GM18909 (cell line): ENCODE measurements around the gene GNAI2.
"Not testable (repeated sequence)": the region's sequence is repeated elsewhere in the genome, so short reads cannot be mapped to it uniquely, and the experiment has no call there.

ENCODE experiments used
- ATAC-seq: cut with Tn5 transposase; IDR thresholded peaks from one replicate; pipeline ENCODE4 v1.9.1; 2021; ENCODE audit warnings: mild to moderate bottlenecking; ENCODE audit not compliant: unreplicated experiment, poor library complexity

GNAI2 gene

GRCh38 chr3:50221411-50222168 is 14.4 kb upstream of the GNAI2 start:
- ATAC-seq: no peak

DNA sequence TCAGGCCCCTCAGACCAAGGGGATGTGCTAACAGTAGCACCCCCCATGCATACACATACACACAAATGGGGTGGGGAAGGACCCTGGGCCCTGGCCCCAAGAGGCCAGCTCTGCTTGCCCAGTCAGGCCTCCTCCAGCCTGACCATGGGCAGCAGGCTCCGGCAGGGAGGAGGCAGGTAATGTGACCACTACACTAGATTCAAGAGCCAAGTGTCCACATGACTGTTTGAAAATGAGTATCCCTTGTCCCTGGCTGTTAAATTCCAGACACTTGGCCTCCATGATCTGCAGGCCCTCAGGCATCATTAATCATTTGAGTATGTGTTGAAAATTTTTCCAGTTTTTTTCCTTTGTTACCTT is 13.9 kb upstream of the GNAI2 start:
- ATAC-seq: no peak

- ATAC-seq: no peak
These were observed 11.4 kb upstream of the GNAI2 start for GRCh38 chr3:50224639-50225038.

DNA sequence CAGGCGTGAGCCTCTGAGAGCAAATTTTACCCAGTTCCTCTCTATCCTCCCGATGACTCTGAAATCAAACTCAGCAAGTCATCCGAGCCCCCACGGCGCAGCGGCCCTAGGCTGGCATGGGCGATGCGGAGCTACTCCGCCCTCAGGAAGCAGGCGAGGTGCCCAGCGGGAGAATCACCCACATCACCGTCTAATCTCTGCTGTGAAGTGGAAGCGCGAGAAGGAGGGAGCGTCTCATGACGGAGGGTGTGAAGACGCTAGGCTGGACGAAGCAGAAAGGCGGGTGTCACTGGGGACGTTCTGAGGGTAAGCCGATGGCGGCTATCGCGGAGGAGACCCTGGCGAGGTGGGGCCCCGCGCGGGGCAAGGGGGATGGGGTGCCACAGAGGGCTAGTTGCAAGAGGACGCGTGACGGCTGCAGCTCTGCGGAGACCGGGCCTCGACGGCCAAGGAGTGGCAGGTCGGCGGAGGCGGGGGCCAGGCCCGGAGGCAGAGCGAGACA is 9.1 kb upstream of the GNAI2 start:
- peak; percentile 9 for ATAC-seq

DNA sequence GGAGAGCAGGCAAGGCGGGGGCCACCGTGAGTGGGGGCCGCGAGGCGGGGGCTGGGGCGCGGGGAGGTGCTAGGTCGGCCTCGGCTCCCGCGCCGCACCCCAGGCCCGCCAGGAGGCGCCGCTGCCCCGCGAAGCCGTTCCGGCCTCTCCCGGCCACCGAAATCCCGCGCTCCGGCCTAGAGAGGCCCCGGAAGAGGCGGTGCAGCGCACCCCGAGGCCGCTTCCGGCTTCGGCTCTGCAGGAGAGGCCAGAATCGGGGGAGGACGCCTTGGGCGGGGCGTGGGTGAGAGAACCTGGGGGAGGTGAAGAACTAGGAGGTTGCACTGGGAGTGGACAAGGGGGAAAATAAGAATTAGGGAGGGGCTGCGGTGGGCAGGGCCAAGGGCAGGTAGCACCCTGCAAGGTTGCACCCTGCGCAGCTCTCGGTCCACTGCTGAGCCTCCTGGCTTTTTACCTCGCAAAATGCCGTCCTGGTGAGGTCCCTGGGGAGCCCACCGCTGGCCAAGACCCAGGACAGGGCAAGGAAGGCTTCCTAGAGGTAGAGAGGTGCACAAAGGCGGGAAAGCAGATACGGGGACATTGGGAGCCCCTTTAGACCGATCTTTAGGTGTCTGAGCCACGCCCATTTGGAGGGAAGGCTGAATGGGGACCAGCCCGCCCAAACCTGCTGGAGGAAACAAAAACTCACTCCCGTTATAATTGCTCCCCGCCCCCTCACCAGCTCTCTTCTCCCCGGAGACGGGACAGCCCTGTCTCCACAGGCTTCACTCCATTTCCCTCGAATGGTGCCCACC is 8.4 kb upstream of the GNAI2 start:
- ATAC-seq: peak; percentile 78

DNA sequence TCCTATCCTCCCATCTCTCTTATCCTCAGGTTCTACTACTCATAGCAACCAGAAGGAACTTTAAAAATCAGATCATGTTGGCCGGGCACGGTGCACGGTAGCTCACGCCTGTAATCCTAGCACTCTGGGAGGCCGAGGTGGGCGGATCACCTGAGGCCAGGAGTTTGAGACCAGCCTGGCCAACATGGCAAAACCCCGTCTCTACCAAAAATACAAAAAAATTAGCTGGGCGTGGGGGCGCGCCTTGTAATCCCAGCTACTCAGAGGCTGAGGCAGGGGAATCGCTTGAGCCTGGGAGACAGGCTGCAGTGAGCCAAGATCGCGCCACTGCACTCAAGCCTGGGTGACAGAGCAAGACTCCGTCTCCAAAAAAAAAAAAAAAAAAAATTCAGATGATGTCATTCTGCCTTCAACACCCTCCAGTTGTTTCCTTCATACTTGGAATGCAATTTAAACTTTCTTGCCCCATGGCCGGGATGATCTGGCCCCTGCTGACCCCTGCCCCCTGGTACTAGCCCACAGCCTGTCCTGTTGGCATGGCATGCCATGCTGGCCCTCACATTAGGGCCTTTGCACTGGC is 7.7 kb upstream of the GNAI2 start:
- ATAC-seq: not testable (repeated sequence)

DNA sequence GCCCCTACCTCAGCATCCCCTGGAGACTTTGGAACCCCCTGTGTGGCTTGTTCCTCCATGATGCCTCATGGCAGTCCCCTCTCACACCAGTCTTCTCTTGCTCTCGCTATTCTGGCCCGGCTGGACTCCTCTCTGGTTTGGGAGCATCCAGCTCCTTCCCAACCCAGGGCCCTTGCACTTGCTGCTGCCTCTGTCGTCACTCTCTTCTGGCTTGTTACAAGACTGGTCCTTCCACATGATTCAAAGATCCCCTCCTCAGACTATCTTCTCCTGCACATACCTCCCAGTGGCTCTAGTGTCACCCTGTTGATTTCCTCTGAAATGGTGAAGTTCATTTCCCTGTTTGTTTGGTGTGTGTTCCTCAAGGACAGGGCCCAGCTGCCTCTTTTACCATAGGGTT is 6.5 kb upstream of the GNAI2 start:
- ATAC-seq: no peak

DNA sequence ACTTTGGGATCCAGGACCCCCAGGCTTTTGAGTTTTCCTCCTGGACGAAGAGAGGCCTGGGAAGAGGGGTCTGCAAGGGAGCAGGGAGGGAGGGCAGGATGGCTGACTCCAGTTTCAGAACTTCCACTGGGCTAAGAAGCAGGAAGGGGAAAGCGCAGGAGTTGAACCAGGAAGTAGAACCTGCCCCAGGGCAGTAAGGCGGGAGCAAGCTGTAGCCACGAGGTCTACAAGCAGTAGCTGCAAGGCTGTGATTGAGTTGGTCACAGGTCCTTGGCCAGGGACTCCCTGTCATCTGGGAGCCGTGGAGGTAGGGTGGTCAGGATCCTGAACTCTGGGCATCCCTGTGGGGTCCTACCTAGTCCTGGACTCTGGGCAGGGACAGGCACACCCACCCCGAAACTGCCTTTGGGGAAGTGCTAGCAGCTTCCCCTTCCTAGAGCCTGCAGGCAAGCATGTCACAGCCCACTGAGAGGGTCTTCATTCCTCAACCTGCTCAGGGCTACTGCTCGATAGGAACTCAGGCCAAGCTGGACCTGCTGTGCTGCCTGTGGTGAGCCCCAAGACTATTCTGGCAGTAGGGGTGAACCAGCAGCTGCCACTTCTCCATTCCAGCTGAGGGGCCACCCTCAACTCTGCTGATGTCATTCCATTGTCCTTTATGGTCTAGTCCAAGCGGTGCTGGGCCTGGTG is 5.8 kb upstream of the GNAI2 start:
- ATAC-seq: no peak

GRCh38 chr3:50230794-50231125 is 5.2 kb upstream of the GNAI2 start:
- no peak for ATAC-seq

DNA sequence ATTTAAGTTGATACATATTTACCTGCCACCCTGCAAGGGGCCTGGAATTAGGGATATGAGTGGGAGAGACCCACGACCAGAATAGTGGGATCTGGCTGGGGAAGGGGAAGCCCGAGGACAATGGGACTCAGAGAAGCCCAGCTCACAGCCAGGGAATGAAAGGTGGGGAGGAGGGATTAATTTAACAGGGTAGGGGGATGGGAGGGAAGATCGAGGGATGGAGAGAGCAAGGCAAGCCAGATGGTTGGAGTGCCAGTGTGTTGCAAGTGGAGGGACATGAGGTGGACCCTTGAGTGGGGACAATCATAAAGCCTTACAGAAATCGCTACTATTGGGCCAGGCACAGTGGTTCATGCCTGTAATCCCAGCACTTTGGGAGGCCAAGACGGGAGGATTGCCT is 4.4 kb upstream of the GNAI2 start:
- no peak for ATAC-seq

GRCh38 chr3:50232303-50232702 is 3.7 kb upstream of the GNAI2 start:
- no peak for ATAC-seq

GRCh38 chr3:50233176-50233575 is 2.8 kb upstream of the GNAI2 start:
- ATAC-seq: no peak

GRCh38 chr3:50236484-50237132 is 604 bp downstream of the GNAI2 start:
- ATAC-seq: no peak

DNA sequence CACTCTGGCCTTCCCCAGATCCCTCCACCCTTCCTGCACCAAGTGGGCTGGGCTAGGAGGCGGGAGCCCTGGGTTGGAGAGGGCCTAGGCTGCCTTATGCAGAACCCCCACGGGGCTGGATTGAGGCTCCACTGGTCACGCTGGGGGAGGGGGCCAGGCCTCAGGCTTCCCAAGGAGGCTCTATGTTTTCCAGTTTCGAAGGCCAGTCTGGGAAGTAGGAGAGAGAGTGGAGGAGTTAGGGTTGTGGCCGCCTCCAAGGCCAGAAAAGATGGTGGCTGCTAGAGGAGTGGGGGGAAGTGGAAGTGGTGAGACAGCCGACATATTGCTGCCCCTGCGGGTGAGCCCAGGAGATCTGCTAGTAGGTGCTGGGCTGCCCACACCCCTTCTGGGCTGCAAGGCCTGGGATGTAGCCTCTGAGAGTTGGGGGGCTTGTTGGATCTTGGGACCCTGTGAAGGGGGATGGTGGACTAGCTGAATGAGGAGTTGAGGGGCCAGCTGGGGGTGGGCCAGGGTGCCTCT is 1.2 kb downstream of the GNAI2 start:
- no peak for ATAC-seq

DNA sequence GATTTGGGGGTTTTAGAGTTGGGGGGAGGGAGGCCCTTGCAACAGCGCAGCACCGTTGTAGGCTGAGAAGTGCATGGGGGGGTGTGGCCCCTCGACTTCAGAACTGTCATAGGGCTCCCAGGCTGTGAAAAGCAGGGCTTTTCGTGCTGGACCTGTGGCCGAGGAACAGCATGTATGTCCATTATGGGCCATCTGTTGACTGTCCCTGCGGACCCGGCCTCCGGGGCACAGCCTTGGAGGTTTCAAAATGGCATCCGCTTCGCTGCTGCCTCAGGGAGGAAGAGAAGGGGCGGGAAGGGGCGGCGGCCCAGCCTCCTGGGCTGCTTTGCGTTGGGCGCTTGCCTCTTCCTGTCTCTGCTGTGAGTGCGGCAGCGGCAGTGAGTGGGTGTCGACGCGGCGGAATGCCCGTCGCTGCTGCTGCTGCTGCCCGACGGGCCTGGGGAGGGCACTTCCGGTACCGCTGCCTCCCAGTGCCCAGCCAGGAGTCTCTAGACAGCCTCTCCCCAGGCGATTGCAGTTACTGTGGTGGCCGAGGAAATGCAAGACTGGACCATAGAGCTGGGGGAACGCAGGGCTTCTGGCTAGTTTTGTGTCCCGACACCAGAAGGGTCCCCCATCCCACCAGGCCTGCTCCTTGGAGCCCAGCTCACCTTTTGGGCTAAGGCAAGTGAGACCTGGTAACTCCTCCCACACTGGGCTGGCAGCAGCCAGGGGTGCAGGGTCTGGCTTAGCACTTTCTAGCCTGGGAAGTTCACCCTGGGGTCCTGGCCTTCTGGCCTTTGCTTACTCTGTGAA is 1.9 kb downstream of the GNAI2 start:
- ATAC-seq: peak; percentile 26

DNA sequence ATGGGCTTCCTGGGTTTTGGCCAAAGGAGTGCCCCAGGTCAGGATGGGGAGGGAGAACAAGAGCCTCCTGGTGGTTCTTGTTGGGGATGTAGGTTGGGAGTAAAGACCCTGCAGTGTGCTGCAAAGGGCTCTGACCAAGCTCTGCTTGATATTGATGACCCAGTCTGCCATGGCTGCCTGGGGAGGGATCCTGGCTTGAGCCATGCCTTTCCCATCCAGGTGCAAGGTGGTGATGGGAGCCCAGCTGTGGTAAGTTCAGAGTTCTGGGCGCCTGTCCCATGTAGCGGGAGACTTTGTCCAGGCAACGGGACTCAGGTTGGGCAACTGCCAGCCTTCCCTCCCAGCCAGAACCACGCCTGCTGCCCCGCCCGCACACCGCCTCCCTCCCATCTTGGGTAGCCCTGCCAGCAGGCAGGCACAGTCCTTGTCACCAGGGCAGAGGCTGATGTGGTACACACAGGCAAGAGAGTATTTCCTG is 2.6 kb downstream of the GNAI2 start:
- ATAC-seq: no peak

- no peak for ATAC-seq
These were observed 3.6 kb downstream of the GNAI2 start for GRCh38 chr3:50239649-50240048.

GRCh38 chr3:50241163-50241562 is 5.2 kb downstream of the GNAI2 start:
- ATAC-seq: no peak

DNA sequence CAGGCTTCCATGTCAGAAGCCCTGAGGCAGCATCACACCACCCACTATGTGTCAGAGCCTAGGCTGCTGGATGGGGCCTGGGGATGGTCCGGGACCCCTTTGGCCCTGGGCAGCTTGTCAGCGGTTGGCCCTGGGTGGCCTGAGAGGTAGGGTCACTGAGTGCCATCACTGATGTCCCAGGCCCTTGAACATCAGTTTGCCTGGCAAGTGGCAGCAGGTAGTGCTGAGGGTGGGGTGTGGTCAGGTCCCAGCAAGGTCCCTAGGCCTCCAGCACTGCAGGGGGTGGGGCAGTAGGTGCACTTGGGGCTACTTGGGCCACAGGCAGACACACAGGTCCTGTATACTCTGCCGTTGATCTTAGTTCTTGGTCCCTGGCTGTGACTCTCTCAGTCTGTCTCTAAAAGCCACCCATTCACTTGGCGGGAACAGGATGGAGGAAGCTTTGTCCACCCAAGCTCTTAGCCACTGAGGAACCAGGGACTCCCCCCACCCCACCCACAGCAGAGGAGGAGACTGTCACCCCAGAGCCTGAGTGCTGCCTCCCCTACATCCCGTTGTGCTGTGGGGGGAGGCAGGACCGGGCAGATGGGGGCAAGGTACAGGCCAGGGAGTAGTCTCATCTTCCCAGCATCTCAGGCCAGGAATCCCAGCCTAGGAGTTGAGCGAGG is 5.8 kb downstream of the GNAI2 start:
- ATAC-seq: no peak
